ENCODE measurements around the gene RARA.
A peak's percentile ranks its signal among the peaks of the same experiment; 100 is the strongest.

RARA gene

DNA sequence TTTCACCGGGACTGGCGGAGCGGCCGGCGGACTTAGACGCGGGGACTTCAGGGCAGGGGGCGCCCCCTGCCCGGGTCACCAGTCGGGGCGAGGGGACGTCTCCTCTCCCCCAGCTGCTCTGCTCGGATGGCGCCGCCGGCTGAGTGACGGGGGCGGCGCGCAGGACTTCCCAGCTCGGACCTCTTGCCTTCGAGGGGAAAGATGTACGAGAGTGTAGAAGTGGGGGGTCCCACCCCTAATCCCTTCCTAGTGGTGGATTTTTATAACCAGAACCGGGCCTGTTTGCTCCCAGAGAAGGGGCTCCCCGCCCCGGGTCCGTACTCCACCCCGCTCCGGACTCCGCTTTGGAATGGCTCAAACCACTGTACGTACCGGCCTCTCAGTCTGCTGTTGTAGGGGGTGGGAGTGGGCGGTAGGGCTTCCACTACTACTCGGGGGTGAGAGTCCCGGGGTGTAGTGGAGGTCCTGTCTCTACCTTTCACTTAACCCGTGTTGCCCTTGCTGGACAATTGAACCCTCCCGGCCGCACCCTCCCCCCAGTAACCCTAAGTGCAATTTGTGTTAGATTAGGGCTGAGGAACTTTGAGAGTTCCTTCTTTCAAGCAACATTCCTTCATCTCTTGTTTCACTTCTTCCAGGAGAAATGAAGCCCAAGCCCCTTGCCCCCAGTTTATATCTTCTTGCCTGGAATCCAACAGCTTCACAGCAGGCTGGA, 33.7 kb downstream of the RARA start:
- Histone ChIP-seq H3K27ac (ENCODE audit: extremely low read depth, low read depth, low read length) (peak overlapping the region; percentile 30; the same call in 1 of the 2 replicates), H3K9me3 (ENCODE audit: control insufficient read depth, insufficient read depth, low read depth, low read length) (no peaks in the 10 kb centered on the region), H3K4me1 (ENCODE audit: control insufficient read depth, insufficient read depth, low read length) (peaks cover 28% of the 10 kb centered on the region), H3K4me3 (ENCODE audit: low read depth, low read length) (peak overlapping the region; percentile 69), H3K36me3 (ENCODE audit: control insufficient read depth in 2 of 2, insufficient read depth in 1 of 2, low read length in 2 of 2) (peaks cover 0 to 3% of the 10 kb centered on the region in 2 experiments; a peak in 2 of 3 replicates)
- POLR2A ChIA-PET, result interaction anchor here (0.6 to 4.4 kb wide), 6 partner anchors 12 to 198 kb away, joined by 3 to 33 read pairs (median 4); no protein-coding TSS in a partner anchor
- CTCF ChIA-PET, result interaction anchor here (0.6 to 5.3 kb wide), 5 partner anchors 14 to 229 kb away, joined by 3 to 67 read pairs (median 4); no protein-coding TSS in a partner anchor
- TF ChIP-seq ZNF266 (tag by site-specific recombination; IDR thresholded peaks at IDR 0.05; ENCODE audit: low read depth) (no peak), ZBTB48 (tag by site-specific recombination; IDR thresholded peaks at IDR 0.05) (no peak), ZNF777 (tag by site-specific recombination; IDR thresholded peaks at IDR 0.05; ENCODE audit: borderline replicate concordance) (no peak), TCF7L2 (IDR thresholded peaks at IDR 0.05; ENCODE audit: borderline replicate concordance, low read depth, low read length) (no peak), OSR2 (tag by site-specific recombination; IDR thresholded peaks at IDR 0.05) (no peak), YY2 (tag by site-specific recombination; IDR thresholded peaks at IDR 0.05) (no peak), ZNF16 (tag by site-specific recombination; IDR thresholded peaks at IDR 0.05; ENCODE audit: low read depth) (no peak), MZF1 (tag by site-specific recombination; IDR thresholded peaks at IDR 0.05; ENCODE audit: borderline replicate concordance) (no peak), GLIS2 (tag by site-specific recombination; IDR thresholded peaks at IDR 0.05) (peak; percentile 37; the same call in 1 of the 2 replicates), ZSCAN23 (tag by site-specific recombination; IDR thresholded peaks at IDR 0.05) (no peak), ZNF146 (tag by site-specific recombination; IDR thresholded peaks at IDR 0.05) (no peak), ZNF391 (tag by site-specific recombination; IDR thresholded peaks at IDR 0.05; ENCODE audit: borderline replicate concordance, low read depth) (no peak), ZNF416 (tag by site-specific recombination; IDR thresholded peaks at IDR 0.05) (no peak), ZNF600 (tag by site-specific recombination; IDR thresholded peaks at IDR 0.05) (peak; percentile 90), ZIC2 (tag by site-specific recombination; IDR thresholded peaks at IDR 0.05) (peak; percentile 44; the same call in 1 of the 2 replicates), ZNF133 (tag by site-specific recombination; IDR thresholded peaks at IDR 0.05) (no peak)
- TF ChIP-seq, protein P1, sequence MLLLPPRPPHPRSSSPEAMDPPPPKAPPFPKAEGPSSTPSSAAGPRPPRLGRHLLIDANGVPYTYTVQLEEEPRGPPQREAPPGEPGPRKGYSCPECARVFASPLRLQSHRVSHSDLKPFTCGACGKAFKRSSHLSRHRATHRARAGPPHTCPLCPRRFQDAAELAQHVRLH (tag by site-specific recombination; IDR thresholded peaks at IDR 0.05), result no peak
- TF ChIP-seq, protein P2, sequence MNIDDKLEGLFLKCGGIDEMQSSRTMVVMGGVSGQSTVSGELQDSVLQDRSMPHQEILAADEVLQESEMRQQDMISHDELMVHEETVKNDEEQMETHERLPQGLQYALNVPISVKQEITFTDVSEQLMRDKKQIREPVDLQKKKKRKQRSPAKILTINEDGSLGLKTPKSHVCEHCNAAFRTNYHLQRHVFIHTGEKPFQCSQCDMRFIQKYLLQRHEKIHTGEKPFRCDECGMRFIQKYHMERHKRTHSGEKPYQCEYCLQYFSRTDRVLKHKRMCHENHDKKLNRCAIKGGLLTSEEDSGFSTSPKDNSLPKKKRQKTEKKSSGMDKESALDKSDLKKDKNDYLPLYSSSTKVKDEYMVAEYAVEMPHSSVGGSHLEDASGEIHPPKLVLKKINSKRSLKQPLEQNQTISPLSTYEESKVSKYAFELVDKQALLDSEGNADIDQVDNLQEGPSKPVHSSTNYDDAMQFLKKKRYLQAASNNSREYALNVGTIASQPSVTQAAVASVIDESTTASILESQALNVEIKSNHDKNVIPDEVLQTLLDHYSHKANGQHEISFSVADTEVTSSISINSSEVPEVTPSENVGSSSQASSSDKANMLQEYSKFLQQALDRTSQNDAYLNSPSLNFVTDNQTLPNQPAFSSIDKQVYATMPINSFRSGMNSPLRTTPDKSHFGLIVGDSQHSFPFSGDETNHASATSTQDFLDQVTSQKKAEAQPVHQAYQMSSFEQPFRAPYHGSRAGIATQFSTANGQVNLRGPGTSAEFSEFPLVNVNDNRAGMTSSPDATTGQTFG (tag by site-specific recombination; IDR thresholded peaks at IDR 0.05; ENCODE audit: borderline replicate concordance), result no peak
- TF ChIP-seq, protein P3, sequence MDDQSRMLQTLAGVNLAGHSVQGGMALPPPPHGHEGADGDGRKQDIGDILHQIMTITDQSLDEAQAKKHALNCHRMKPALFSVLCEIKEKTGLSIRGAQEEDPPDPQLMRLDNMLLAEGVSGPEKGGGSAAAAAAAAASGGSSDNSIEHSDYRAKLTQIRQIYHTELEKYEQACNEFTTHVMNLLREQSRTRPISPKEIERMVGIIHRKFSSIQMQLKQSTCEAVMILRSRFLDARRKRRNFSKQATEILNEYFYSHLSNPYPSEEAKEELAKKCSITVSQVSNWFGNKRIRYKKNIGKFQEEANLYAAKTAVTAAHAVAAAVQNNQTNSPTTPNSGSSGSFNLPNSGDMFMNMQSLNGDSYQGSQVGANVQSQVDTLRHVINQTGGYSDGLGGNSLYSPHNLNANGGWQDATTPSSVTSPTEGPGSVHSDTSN (CRISPR knock-in tag; IDR thresholded peaks at IDR 0.05), result no peak
- TF ChIP-seq, protein P4, sequence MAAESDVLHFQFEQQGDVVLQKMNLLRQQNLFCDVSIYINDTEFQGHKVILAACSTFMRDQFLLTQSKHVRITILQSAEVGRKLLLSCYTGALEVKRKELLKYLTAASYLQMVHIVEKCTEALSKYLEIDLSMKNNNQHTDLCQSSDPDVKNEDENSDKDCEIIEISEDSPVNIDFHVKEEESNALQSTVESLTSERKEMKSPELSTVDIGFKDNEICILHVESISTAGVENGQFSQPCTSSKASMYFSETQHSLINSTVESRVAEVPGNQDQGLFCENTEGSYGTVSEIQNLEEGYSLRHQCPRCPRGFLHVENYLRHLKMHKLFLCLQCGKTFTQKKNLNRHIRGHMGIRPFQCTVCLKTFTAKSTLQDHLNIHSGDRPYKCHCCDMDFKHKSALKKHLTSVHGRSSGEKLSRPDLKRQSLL (tag by site-specific recombination; IDR thresholded peaks at IDR 0.05), result no peak
